Measurements from ENCODE around the gene APBA2.

The APBA2 gene

DNA sequence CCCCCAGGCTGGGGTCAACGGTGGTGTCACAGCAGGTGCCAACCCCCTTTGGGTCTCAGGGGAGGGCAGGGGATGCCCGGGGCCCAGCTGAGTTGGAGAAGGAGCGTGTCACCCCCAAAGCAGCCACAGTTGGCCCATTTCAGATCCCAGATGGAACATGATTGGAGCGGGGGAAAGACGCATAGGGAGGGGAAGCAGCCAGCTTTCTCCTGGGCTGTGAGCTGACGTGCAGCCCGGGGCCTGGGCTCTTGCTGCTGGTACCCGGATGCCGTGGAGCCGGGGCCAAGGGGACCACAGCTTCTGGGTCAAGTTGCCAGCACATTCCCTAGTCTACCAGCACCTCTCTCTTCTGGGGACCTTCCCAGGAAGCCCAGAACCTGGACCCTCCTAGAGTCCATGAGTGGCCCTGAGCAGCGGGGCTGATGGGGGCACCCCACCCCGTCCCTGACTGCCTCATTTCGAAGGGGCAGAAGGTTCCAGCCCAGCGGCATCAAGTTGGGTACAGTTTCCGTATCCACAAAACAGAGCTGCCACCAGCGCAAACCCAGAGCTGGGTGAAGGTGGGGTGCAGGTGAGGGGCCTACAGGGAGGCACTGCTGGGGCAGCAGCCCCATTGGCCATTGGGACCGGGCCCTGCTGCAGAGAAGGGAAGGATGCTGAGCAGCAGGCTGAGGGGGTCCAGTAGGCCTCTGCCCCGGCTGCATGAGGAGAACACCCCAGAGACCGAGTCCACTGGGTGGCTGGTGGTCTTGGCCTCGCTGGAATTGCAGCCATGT, 235.0 kb downstream of the APBA2 start:
- Histone ChIP-seq H3K27ac (no peak overlapping the region), H3K4me3 (no peak overlapping the region)

DNA sequence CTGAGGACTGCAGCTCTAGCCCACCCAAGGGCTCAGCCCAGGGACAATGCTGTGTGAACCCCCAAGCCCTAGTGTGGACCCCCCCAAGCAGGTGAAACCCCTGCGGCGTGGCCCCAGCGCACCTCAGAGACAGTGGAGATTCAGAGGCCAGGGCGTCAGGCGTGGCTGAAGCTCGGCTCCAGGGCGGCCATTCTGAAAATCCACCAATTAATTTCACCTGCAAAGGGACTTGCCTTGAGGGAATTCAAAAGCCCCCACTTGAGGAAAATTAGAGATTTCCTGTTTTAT, 235.5 kb downstream of the APBA2 start:
- H3K27ac ChIP-seq: no peak overlapping the region
- no peak overlapping the region for H3K4me3 ChIP-seq

DNA sequence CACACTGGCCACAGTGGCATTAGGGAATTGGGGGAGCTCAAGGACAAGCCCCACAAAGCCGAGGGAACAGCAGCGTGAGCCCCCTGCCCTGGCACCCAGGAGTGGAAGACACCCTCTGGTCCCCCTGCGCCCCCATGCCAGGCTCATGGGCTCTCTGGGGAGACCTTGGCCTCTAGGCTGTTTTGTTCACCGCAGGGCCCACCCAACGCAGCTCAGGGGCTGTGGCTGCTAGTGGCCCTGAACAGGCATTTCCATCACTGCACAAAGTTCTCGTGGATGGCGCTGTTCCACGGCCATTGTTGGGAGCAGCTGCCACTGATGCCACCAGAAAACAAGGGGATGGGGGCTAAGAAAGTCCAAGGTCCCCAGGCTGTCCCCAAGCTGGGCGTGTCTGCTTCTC, 236.1 kb downstream of the APBA2 start:
- no peak overlapping the region for H3K4me3 ChIP-seq

DNA sequence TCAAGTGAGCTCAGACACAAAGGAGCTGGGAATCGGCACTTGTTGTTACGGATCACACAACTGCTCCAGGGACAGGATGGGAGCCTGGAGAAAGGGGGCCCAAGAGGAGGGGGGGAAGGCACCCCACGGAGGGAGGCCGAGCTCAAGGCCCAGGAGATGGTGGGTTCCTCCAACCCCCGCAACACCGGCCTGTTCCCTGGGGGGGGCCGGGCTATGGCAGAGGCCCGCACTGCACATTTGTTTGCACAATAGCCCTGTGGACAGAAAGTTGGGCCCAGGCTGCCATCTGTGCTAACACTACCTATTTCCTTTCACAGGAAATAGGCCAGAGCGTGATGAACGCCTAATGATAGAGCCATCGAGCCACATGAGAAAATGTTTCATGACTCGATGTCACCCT, 236.7 kb downstream of the APBA2 start:
- no peak overlapping the region for H3K4me3 ChIP-seq
- no peak overlapping the region for H3K27ac ChIP-seq

More for the DNA sequence above, 236.1 kb downstream of the APBA2 start:
- no peak overlapping the region for H3K27ac ChIP-seq

DNA sequence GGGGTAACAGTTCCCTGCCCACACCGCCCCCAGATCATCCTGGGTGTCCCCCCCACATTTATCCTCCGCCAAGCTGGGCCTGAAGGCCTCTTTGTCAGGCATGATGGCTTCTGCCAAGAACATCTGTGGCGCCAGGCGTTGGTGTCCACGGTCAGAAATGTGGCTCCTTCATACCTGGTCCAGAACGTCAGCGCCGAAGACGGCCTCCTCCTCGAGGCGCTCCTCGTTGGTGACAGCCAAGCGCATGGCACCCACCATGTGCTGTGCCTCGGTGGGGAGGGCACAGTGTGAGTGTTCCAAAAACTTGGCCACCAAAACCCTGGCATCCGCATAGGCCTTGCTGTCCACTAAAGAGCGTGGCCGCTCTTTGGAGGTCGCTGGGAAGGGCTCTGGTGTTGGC, 237.4 kb downstream of the APBA2 start:
- Histone ChIP-seq H3K27ac (no peak overlapping the region), H3K4me3 (no peak overlapping the region)

DNA sequence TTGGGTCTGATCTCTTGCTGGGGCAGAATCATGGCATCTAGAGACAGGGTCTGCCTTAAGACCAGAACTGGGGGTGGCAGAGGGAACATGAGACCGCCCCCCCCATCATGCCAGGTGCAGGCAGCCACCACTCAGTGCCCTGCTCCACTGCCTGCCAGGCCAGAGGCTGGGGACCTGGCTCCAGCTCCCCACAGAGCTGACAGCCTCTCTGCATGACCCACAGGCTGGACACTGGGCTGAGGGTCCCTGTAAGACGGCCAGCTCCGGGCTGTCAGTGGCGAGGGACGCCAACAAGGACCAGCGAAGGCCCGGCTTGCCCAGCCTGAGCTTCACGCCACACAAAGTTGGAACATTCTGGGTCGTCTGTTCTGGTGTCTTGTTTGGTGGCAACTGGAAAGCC, 238.2 kb downstream of the APBA2 start:
- Histone ChIP-seq H3K27ac (no peak overlapping the region), H3K4me3 (no peak overlapping the region)

DNA sequence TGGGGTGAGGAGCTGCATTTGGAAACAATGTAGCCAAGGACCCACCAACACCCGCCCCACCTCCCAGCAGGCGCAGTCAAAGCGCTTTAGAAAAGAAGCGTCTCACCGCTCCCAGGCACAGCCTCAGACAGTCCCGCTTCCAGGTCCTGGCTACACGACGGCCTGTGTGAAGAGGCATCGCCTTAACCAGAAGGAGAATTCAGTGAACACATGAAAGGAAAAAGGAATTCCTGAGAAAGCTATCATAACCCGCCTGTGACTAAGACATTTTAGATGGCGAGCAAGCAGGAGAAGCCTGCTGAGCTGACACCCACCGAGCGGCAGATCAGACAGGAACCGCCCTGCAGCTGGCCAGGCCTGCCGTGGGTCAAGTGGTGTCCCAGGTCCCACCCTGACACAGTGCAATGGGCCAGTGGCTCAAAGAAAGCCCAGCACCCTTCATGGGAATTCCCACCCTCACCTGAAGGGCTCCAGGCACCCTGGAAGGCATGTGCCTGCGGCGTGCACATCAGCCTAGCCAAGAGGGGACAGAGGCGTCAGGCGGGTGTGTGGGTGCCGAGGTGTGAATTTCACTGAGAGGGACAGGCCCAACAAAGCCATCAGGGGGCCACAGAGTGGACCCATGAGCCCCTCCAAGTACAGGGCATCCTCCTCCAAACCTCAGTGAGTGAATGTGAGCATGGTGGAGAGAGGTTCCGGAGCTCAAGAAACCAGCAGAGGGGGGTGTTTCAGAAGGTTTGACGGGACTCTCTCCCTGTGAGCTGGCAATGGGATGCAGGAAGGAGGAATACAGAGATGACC, 239.0 kb downstream of the APBA2 start:
- H3K27ac ChIP-seq: no peak overlapping the region
- no peak overlapping the region for H3K4me3 ChIP-seq

DNA sequence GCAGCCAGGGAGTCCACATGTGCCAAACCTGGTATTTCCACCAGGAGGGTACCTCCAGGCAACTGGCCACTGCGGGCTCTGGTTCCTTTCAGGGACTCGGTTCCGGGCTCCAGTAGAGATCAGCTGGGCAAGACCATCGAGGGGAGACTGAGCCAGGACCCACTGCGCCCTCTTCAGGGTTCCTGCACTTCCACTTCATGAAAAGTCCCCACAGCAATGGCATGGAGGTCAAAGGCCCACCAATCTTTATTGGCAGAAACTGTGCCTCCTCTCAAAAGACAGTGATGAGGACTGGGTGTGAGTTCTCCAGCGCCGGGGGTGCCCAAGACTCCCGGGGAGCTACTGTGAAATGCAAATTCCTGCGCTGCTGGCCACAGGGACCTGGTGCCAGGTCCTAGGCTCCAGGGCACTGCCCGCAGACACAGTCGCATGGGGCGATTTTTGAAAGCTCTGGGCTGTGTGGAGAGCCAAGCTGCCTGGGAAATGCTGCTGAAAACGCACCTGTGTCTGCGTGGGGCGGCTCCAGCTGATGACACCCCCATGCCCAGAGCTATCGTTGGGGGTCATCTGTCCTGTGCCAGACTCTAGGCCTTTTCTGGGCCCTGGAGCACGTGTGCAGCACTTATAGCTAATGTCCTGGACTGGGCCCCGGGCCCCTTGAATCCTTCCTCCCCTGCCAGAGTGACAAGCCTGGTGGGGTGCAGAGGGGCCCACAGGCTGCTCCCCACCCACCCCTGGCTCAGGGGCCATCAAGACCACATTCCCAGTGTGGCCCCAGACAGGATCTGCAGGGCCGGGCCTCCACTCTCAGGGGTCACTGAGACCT, 239.8 kb downstream of the APBA2 start:
- H3K4me3 ChIP-seq: no peak overlapping the region
- no peak overlapping the region for H3K27ac ChIP-seq

DNA sequence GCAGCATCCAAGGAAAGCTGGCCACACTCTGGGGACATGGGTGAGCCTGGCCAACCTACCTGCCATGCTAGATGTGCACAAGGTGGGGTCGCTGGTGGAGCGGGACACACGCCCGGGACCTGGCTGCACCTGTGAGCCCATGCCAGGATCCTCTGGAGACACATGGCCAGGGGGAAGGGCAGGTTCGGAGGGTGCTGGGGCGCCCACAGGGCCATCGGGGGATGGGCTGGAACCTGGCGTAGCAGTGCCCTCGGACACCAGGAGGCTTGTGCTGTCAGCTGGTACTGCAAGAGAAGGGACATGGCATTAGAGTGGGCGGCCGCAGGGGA, 240.4 kb downstream of the APBA2 start:
- H3K27ac ChIP-seq: no peak overlapping the region
- H3K4me3 ChIP-seq: no peak overlapping the region

DNA sequence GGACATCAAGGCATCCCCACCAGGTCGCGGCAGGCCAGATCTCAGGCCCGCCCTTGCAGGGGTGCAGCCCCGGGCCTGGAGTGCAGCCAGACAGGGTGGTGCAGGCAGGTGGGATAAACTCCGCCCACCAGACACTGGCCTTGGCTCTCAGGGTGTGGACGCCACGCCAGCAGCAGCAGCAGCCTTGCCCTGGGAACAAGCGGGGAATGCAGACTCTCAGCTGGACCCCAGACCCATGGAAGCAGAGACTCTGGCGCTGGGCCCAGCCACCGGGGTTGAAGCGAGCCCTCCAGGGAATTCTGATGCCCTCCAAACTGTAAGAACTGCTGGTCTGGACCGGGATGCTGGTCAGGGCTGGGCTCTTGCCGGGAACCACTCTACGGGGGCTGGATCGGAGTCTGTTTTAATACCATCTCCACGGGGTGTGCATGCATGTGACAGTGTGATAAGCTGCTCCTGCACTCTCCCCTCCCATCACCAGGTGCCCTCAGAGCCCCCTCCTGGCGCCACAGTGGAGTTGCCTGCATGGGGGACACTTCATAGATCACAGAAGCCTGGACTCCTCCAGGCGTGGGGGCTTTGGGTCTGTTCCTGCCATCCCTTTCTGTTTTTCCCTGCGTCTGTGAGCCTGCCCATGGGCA, 241.2 kb downstream of the APBA2 start:
- no peak overlapping the region for H3K4me3 ChIP-seq
- H3K27ac ChIP-seq: no peak overlapping the region

DNA sequence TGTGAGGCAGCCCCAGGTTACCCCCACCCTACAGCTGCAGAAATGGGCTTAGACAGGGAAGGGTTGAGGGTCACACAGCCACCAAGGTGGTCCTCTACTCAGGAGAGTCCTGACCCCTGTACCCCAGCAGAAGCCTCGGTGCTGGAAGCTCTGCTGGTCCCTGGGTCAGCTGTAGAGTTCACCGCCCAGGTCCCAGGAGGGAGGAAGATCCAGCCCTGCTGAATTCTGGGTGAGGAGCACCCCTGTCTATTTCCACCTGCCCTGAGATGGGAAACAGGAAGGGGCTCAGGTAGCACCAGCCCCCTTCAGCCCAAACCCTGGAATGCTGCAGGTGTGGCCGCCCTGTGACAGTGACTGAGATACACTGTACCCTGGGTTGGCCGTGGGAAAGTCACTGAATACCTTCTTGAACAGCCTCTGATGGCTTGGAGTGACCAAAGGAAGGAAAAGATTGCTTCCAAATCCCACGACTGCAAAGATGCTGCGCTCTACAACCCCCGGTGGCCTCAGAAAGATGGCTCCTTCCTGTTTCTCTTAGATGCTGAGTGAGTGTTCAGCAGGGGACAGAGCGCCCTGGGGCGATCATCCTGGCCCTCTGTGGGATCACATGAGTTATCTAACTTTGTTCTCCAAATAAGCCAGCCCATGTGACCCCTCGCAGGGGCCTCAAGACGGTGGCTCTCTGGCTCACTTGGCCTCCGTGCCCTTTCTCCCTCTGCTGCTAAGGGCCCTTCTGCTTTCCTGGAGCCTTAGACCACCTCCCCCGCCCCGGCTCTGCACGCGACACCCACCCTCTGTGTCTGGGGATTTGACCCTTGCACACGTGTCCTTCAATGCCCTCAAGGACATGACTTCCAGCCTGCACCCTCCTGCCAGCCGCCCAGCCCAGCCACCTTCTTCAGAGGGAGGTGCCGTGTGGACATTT, 242.0 kb downstream of the APBA2 start:
- no peak overlapping the region for H3K27ac ChIP-seq
- no peak overlapping the region for H3K4me3 ChIP-seq

DNA sequence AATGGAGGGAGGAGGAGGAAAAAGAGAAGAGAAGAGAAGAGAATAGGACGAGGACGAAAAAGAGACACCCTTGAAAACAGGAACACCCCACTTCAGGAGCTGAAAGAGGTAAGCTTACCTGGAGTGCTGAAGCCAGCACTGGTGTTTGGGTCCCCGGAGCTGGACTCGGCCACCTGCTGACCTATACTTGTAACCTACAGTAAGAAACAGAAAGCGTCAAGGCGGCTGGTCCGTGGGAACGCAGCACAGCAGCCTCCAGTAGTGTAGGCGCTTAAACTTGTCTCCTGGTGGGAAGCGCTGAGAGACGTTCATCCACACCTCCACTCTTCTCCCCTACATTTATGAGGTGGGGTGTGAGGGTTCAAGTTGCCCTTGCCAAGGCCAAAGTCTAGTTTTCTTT, 242.9 kb downstream of the APBA2 start:
- no peak overlapping the region for H3K4me3 ChIP-seq
- H3K27ac ChIP-seq: no peak overlapping the region

DNA sequence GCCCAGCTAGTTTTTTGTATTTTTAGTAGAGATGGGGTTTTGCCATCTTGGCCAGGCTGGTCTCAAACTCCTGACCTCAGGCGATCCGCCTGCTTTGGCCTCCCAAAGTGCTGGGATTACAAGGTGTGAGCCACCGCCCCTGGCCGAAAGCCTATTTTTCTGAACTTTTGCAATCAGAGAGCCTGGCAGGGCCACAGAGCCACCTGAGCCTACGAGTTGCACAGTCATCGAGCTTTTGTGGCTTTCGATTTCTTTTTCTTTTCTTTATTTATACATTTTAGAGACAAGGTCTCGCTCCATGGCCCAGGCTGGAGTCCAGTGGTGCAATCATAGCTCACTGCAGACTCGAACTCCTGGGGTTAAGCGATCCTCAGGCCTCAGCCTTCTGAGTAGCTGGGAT, 243.4 kb downstream of the APBA2 start:
- Histone ChIP-seq H3K4me3 (no peak overlapping the region), H3K27ac (no peak overlapping the region)

DNA sequence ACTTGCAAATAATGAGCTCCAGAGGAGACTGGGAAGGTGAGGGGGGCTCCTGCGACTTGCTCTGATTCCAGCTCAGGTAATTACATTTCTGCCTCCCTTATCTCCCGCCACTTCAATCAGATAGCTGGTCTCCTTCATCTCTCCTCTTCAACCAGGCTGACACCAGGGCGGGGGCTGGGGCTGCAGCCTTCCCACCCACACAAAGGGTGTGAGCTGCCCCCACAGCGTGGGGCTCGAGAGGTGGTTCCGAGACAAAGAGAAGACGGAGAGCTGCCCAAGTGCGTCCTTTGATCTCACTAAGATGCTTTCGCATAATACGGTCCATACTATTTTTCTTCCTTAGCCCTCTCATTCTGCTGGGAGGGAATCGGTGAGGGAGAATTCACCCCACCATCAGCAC, 244.2 kb downstream of the APBA2 start:
- H3K4me3 ChIP-seq: no peak overlapping the region
- no peak overlapping the region for H3K27ac ChIP-seq

DNA sequence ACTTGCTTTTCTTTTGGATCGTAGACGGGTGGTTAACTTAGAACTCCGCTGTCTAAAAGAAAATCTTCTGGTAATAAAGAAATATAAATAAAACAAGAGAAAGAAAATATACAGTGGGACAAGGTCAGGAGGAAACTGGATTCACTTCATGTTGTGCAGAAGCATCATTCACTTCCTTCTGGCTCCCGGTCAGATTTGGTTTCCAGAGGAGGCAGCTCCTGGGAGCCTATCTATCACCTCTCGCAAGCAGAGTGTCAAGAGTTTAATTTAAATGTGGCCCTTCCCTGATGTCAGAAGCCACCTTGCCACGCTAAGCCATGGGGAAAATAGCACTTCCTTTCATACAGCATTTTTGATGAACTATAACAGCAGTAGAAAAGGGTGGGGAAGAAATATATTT, 244.7 kb downstream of the APBA2 start:
- H3K4me3 ChIP-seq: no peak overlapping the region
- no peak overlapping the region for H3K27ac ChIP-seq

DNA sequence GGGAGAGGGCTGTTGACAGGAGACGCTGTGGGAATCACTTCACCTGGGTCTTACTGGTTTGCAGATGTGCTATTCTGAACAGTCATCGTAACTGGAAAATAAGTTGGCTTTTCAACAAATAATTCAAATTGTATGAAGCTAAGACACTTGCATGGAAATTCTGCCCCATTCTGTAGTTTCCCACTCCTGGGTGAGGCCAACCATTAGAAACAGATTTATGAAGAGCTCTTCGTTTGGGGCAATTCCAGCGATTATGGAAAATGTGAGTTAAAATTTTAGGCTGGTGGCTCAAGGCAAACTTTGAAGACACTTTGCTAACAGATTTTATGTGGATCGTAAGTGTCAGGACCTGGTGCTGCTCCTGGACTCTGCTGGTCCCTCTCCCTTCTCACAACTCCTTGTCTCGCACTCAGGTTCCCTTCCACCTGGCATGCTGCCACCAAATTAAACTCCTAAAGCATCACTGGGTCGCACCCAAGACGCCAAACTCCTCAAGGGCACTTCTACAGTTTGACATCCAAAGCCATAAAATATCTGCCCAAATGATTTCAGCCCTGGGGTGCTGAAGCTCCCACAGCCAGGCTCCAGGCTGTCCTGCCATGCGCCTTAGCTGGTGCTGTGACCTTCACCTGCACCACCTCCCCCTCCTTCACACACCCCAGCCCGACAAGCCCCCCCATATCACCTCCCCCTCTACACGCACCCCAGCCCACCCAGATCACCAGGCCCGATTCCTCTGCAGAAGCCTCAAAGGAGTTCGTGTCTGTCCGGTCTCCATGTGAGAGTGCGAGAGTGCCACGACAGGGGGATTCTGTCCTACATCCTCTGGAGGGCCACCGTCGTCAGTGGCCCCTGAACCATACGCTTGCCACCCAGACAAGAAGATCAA, 245.4 kb downstream of the APBA2 start:
- no peak overlapping the region for H3K4me3 ChIP-seq
- H3K27ac ChIP-seq: no peak overlapping the region

DNA sequence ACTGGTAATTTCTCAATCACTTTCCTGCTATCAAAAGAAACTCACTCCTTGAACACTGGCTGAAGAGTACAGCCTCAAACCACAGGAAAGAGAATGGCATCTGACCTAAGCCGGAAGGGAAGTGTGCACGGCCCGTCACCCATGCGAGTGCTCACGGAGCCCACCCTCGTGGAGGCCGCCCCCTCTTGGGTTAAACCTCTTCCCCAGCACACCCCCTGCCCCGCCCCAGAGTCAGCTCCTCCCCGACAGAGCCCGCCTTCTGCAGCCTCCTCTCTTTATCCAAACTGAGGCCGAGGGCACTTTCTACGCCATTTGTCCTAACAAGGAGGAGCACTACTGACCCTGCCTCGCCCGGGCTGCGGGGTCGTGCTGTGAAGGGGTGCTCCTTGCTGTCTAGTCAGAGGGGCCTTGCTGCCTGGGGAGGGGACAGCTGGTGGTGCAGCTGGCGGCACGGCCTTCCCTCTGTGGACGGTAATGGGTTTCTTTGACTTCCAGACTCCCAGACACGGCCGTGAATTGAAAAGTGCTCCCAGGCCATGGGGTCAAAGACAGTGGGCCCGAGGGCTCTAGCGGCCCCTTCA, 246.2 kb downstream of the APBA2 start:
- no peak overlapping the region for H3K4me3 ChIP-seq

DNA sequence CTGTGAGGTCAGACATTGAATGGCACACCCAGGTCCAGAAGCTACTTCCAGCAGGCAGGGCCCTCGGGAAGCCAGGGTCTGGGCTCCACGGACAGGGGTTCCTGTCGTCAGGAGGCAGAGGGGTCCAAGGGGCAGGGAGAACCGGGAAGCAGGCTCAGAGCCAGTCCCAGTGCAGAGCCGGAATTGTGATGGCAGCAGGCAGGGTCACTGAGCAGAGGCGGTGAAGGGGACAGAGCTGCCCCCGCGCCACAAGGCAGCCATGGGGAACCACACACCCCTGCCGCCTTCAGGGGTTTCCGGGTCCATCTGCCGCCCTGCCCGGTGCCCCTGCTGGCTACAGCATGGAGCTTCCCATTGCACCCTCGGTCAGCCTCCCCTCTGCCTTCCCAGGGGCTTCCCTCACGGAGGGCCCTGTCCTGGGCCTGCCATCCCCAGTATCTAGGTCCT, 247.0 kb downstream of the APBA2 start:
- Histone ChIP-seq H3K27ac (no peak overlapping the region), H3K4me3 (no peak overlapping the region)

More for the DNA sequence above, 246.2 kb downstream of the APBA2 start:
- no peak overlapping the region for H3K27ac ChIP-seq
